T47D (cell line): ENCODE measurements around the gene ANGEL1.

Source experiments
- DNase-seq, 2 experiments: peaks; one replicate each; pipeline versions ENCODE4 v3.0.0 to v3.0.0-alpha.2; 2011 to 2012; ENCODE audit warnings: low read depth in 1 of 2, low spot score in 1 of 2
- JUND ChIP-seq: IDR thresholded peaks from 2 replicates; pipeline ENCODE4 v1.6.1; 2012; ENCODE audit warnings: low read depth
- in situ Hi-C: cut with HindIII; loops from 2 replicates; pipeline ENCODE4 v1.10.0; 2016; ENCODE audit warnings: low sequenced_read_pairs, low pct_unique_long_range_greater_than_20kb

ANGEL1 gene, protein sequence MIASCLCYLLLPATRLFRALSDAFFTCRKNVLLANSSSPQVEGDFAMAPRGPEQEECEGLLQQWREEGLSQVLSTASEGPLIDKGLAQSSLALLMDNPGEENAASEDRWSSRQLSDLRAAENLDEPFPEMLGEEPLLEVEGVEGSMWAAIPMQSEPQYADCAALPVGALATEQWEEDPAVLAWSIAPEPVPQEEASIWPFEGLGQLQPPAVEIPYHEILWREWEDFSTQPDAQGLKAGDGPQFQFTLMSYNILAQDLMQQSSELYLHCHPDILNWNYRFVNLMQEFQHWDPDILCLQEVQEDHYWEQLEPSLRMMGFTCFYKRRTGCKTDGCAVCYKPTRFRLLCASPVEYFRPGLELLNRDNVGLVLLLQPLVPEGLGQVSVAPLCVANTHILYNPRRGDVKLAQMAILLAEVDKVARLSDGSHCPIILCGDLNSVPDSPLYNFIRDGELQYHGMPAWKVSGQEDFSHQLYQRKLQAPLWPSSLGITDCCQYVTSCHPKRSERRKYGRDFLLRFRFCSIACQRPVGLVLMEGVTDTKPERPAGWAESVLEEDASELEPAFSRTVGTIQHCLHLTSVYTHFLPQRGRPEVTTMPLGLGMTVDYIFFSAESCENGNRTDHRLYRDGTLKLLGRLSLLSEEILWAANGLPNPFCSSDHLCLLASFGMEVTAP

DNA sequence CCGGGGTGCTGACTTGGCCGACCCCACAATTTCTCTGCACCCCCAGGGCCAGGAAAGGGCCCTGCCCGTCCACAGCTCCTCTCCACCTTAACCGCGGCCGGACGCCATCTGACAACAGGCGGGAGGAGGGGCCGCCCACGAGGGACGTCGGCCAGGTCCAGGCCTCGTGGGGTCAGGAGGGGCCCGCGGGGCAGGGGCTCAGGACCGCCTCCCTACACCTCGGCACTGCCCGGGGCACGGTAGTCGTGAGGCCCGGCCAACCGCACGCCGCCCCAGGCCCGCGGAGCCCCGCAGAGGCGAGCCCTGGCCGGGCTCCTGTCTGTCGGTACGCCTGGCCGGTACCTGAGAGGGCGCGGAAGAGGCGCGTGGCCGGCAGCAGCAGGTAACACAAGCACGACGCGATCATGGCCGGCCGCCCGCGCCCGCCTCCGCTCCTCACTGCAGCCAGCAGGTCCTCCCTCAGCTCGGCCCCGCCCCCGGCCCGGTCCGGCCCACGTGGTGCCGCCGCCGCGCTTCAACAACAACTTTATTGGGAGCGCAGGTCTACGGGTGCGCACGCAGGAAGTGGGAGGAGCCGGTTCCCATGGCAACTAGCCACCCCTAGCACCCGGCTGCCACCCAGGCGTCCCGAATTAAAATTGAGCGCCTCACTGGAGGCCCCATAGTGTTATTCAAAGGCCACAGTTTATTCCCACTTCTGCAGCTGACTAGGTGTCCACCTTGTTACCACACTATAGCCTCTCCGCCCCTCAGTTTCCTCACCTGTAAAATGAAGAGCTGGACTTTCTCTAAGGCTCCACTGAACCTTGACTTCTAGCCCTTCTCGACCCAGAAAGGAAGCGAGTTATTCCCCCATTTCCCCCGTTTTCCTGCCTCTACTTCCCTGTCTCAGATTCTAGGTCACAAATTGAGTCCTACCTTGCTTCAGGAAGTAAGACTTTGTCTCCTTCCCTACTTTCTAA, at the start of gene ANGEL1:
TSS of gene ANGEL1 (minus strand) at position 461 of the 962 bp plus-strand sequence. CDS start at position 406, 55 bp downstream.
- in situ Hi-C loops, result no loop called here
- peak; percentile 91 to 99 for DNase-seq
- no peak for TF ChIP-seq JUND

DNA sequence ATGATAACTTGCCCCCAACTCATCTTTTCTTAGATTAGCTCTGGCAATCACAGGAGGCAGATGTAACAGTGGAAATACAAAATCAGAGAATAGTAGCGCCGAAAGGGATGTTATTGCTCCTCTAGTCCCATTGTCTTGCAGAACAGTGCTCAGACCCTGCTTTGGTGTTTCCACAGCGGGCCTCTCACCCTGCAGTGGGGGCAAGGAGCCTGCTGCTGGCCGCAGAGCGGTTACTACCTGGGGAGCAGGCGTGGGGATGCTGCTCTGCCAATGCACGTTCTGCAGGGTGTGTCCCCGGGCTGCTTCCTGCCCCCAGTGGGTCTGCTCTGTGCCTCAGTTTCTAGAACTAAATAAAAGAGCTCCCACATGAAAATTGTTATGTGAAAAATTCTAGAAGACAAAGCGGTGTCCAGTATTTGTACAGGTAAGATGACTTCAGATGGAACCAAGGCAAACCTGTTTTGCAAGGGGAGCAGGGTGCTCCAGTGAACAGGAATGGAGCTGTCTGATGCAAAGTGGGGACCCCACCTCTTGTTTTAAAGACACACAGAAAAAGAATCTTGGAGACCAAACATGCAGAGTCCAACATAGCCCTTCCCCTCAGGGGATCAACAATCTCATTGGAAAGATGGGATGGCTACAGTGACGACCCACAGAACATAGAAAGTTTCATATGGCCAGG, 49.0 kb upstream of the ANGEL1 start:
- in situ Hi-C loops, result no loop called here
- no peak for TF ChIP-seq JUND

DNA sequence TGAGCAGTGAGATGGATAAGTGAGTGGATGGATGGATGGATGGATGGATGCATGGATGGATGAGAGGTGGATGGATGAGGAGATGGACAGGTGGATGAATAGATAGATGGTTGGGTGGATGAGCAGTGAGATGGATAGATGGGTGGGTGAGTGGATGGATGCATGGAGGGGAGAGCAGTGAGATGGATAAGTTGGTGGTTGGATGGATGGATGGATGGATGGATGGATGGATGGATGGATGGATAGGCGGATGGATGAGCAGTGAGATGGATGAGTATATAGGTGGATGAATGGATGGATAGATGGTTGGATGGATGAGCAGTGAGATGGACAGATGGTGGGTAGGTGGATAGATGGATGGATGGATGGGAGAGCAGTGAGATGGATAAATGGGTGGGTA, 44.1 kb upstream of the ANGEL1 start:
- in situ Hi-C loops, result no loop called here
- DNase-seq, result no peak
- no peak for TF ChIP-seq JUND

More for the DNA sequence above, 49.0 kb upstream of the ANGEL1 start:
- peak; percentile 56 to 77 for DNase-seq

DNA sequence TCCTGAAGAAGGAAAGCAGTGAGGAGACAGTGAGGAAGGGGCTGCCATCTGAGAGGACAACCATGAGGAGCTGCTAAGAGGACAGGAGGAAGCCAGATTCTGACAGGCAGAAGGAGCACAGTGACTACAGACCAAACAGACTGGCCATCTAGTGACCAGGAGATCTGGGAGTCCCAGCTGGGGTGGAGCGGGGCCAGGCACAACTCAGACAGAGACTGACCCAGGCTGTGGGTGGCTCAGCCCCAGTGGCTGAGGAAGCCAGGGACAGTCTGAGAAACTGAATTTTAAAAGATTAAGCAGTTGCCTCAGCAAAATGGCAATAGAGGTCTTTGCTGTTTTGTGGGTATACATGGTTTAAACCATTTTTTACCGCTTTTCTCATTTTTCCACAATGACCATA, 42.4 kb upstream of the ANGEL1 start:
- DNase-seq, result no peak
- in situ Hi-C loops, result no loop called here
- no peak for TF ChIP-seq JUND

DNA sequence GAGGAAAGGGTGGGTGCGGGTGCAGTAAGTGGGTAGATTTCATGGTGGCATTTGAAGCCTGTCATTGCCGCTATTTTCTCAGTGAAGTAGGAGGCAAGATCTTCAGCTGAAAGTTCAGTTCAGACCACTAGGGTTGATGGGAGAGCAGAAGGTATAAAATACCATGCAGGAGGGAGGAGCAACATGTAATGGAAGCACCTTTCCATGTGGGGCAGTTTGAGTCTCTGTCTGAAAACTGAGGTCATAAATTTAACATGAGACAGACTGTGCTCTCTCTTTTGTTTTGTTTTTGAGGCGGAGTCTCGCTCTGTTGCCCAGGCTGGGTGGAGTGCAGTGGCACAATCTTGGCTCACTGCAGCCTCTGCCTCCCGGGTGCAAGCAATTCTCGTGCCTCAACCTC, 36.2 kb upstream of the ANGEL1 start:
- no peak for TF ChIP-seq JUND
- DNase-seq, result peak in 1 of 2 experiments; percentile 60
- in situ Hi-C loops, result no loop called here

DNA sequence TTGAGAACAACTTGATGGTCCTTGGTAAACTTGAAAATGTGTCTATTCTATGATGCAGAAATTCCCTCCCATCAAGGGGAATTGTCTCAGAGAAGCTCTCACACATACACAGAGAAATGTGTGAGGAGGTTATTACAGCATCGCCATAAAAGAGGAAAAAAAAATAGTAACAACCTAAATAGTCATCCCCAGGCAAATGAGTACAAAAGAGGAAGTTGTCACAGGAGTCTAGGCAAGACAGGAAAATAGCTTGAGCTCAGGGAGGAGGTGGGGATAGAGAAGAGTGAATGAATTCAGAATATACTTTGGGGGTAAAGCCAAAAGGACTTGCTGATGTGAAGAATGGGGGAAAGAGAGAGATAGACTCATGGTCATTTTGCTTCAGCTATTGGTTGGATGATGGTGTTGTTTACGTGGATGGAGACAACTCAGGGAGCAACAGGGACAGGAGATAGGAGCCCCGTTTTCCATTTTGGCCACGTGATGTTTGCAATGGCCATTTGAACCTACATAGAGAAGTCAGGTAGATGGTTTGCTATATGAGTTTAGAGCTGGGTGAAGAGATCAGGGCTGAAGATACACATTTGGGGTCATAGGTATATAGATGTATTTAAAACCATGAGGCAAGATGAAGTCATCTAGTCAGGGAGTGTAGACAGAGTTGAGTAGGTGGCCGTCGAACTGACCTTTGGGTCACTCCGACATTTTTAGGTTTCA, 33.8 kb upstream of the ANGEL1 start:
- in situ Hi-C loops, result no loop called here
- TF ChIP-seq JUND, result no peak
- DNase-seq, result no peak

DNA sequence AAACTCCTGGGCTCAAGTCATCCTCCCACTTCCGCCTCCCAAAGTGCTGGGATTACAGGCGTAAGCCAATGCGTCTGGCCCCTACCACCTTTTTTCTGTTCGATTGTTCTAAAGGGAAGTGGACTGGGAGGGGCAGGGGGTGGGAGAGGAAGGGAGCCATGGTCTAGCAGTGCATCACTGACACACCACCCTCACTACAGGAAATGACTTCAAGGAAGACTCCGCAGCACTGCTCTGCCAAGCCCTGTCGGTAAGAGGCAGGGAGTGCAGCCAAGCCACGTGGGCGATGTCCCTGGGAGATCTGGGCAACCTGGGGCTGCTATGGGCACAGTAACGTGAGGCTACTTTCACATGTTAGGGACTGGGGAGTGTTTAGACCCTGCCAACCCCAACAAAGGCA, 31.5 kb upstream of the ANGEL1 start:
- no peak for TF ChIP-seq JUND
- in situ Hi-C loops, result no loop called here
- peak in 1 of 2 experiments; percentile 35 for DNase-seq

DNA sequence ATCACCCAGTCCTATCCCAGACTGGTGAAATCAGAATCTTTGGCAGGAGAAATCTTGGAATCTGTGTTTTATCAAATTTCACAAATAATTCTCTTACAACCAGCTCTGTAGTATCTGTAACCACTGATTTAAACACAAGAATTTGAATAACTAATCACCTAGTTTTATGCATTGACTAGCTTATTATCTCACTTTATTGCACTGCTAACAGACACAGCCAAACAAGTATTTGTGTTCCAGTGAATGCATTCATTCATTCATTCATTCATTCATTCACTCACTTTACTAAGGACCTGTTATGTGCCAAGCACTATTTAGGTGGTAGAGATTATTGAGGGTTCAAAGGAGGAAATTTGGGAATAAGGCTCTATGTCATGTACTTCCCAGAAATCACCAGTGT, 29.7 kb upstream of the ANGEL1 start:
- no peak for DNase-seq
- in situ Hi-C loops, result no loop called here
- TF ChIP-seq JUND, result no peak

DNA sequence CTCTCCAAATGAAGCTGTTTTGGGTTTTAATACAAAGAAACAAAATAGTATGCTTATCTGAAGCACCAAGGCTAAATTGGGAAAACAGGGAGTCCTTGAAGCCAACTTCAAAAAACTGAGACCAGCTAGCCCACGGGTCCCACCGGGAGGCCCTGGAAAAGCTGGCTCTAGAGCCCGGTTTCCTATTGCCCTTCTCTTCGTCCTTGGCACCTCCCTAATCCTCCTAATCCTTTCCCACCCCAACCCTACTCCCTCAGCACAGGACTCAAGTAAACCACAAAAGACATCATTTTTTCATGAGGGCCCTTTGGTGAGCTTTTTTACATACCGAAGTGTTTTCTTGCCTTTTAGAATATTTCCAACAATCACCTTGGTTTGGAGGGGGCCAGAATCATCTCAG, 24.8 kb upstream of the ANGEL1 start:
- in situ Hi-C loops, result no loop called here
- no peak for DNase-seq
- no peak for TF ChIP-seq JUND

DNA sequence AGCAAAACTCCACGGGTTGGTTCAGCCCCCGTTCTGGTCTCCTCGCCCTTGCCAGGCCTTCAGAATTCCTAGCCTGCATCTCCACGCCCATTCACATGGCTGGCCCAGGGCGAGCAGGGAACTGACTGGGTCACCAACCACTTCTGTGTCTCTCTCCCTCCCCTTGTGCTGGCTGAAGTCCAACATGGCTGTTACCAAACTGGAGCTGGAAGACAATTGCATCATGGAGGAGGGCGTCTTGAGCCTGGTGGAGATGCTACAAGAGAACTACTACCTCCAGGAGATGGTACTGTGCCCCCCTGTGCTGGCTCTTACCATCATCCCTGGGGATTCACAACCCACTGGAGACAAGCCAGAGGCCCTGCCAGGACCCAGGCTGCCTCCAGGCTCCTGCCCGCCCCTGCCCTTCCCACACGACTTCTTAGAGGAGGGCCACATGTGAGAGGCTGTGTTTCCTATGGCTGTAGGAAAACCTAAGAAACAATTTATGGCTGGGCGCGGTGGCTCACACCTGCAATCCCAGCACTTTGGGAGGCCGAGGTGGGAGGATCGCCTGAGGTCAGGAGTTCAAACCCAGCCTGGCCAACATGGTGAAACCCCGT, 23.4 kb upstream of the ANGEL1 start:
- in situ Hi-C loops, result no loop called here
- DNase-seq, result peak in 1 of 2 experiments; percentile 19
- TF ChIP-seq JUND, result no peak

DNA sequence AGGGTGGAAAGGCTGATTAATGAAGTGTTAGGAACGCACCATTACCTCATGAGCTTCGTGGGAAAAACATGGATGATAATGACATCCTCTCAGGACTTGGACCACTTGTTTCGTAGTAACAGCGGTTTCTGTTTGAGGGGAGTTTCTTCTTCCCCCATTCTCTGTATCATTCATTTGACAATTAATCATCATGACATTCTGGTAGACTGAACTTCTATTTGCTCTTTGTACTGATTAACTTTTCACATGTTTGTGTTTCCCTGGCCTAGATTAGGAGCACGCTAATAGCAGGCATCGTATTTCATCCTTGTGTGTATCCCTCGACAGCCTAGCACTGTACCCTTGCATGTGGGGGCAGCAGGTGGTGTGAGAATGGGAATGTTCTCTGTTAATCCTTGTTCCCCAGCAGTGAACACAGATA, 21.6 kb upstream of the ANGEL1 start:
- DNase-seq, result no peak
- no peak for TF ChIP-seq JUND
- in situ Hi-C loops, result no loop called here
